SK-N-SH (cell line): ENCODE measurements around the gene BID. TPM values are rescaled to one million over a fixed set of nuclear protein-coding genes. Genes with fewer than 3 reads are reported as not detected.

Experiments
- CTCF ChIA-PET: fragments of 300-600, 350-600 bp; formaldehyde crosslinking; extraction: SDS; loops from one replicate; lab custom pipeline; 2021; lab: Yijun Ruan, JAX
- POLR2A ChIA-PET: fragments of 350-600 bp; sonication (Branson Sonifier 250); formaldehyde crosslinking; extraction: SDS; loops from one replicate; lab custom pipeline; 2020; ENCODE audit warnings: antibody characterized with exemption, inconsistent platforms; lab: Yijun Ruan, JAX
- DNase-seq: peaks from one replicate; pipeline ENCODE4 v3.0.0; 2012
- H2AFZ ChIP-seq: fragments of 200-600 bp; sonication (generic); 2 replicates; pipeline ENCODE4 v1.8.1; 2016; ENCODE audit warnings: antibody characterized with exemption, mild to moderate bottlenecking, low read depth
- H3F3A ChIP-seq: fragments of 200-600 bp; sonication (generic); replicated peaks from 2 replicates; pipeline ENCODE3; 2016; ENCODE audit warnings: antibody characterized with exemption, mild to moderate bottlenecking; ENCODE audit not compliant: insufficient read depth
- H3K27ac ChIP-seq, 2 experiments: fragments of 200-500 bp in 1 of 2; fragments of 200-600 bp in 1 of 2; sonication (Bioruptor generic) in 1 of 2; sonication (generic), shearing (Covaris generic) in 1 of 2; 2 replicates each; pipeline versions ENCODE4 v1.5.1 to v1.6.1; 2014 to 2016; ENCODE audit warnings: low read depth in 2 of 2, inconsistent platforms in 1 of 2, low read length in 1 of 2, mild to moderate bottlenecking in 1 of 2, mixed read lengths in 1 of 2
- H3K27me3 ChIP-seq: fragments of 200-600 bp; sonication (generic), shearing (Covaris generic); 2 replicates; pipeline ENCODE4 v1.6.1; 2016; ENCODE audit warnings: mixed run types; ENCODE audit not compliant: insufficient read depth
- H3K36me3 ChIP-seq, 2 experiments: fragments of 200-500 bp in 1 of 2; fragments of 200-600 bp in 1 of 2; sonication (Bioruptor generic) in 1 of 2; sonication (generic) in 1 of 2; replicated peaks in 1 of 2; 2 replicates each; pipeline versions ENCODE3 to v1.5.1; 2014 to 2016; ENCODE audit warnings: low read length in 1 of 2, mild to moderate bottlenecking in 1 of 2; ENCODE audit not compliant: insufficient read depth in 2 of 2, control insufficient read depth in 1 of 2
- H3K4me1 ChIP-seq, 2 experiments: fragments of 200-500 bp in 1 of 2; fragments of 200-600 bp in 1 of 2; sonication (Bioruptor generic) in 1 of 2; sonication (generic), shearing (Covaris generic) in 1 of 2; 2 replicates each; pipeline versions ENCODE4 v1.5.1 to v1.6.1; 2014 to 2016; ENCODE audit warnings: low read depth in 1 of 2, low read length in 1 of 2, mixed run types in 1 of 2; ENCODE audit not compliant: insufficient read depth in 2 of 2, control insufficient read depth in 1 of 2
- H3K4me2 ChIP-seq: fragments of 200-600 bp; sonication (generic), shearing (Covaris generic); 2 replicates; pipeline ENCODE4 v1.6.1; 2017; ENCODE audit warnings: mixed run types
- H3K4me3 ChIP-seq, 2 experiments: fragments of 200-500 bp in 1 of 2; fragments of 200-600 bp in 1 of 2; sonication (Bioruptor generic) in 1 of 2; sonication (generic), shearing (Covaris generic) in 1 of 2; 2 replicates each; pipeline versions ENCODE4 v1.5.1 to v1.8.1; 2014 to 2016; ENCODE audit warnings: low read depth in 2 of 2, inconsistent platforms in 1 of 2, low read length in 1 of 2, mild to moderate bottlenecking in 1 of 2, mixed read lengths in 1 of 2, moderate library complexity in 1 of 2
- H3K79me2 ChIP-seq: fragments of 200-600 bp; sonication (generic); 2 replicates; pipeline ENCODE4 v1.8.1; 2017; ENCODE audit warnings: mild to moderate bottlenecking; ENCODE audit not compliant: insufficient read depth
- H3K9ac ChIP-seq: fragments of 200-600 bp; sonication (generic); 2 replicates; pipeline ENCODE4 v1.6.1; 2017; ENCODE audit warnings: mixed run types
- H3K9me2 ChIP-seq: fragments of 200-600 bp; sonication (generic); 2 replicates; pipeline ENCODE4 v1.6.1; 2017; ENCODE audit warnings: mixed run types
- H3K9me3 ChIP-seq: fragments of 200-600 bp; sonication (generic); 2 replicates; pipeline ENCODE4 v1.6.1; 2017; ENCODE audit warnings: mixed run types, mild to moderate bottlenecking, moderate library complexity
- H4K20me1 ChIP-seq: fragments of 200-600 bp; sonication (generic); 2 replicates; pipeline ENCODE4 v1.6.1; 2017; ENCODE audit warnings: mild to moderate bottlenecking, mixed run types; ENCODE audit not compliant: insufficient read depth
- EZH2phosphoT487 ChIP-seq: fragments of 200-600 bp; sonication (generic); IDR thresholded peaks from 2 replicates; pipeline ENCODE4 v1.6.1; 2017; ENCODE audit warnings: low read depth, mixed run types, mild to moderate bottlenecking, antibody characterized with exemption, moderate library complexity, borderline replicate concordance
- FOXJ3 ChIP-seq: sonication (generic); formaldehyde crosslinking; IDR thresholded peaks from 2 replicates; pipeline ENCODE4 v1.5.1; 2020; ENCODE audit warnings: mild to moderate bottlenecking, missing genetic modification reagents
- FOXM1 ChIP-seq: IDR thresholded peaks from 2 replicates; pipeline ENCODE4 v1.4.0; 2012; ENCODE audit warnings: low read depth, mild to moderate bottlenecking
- GABPA ChIP-seq: IDR thresholded peaks from 2 replicates; pipeline ENCODE4 v1.4.0; 2012; ENCODE audit warnings: low read depth, mild to moderate bottlenecking
- GATA2 ChIP-seq: sonication (generic); formaldehyde crosslinking; IDR thresholded peaks from 2 replicates; pipeline ENCODE4 v1.5.0; 2020; ENCODE audit warnings: mild to moderate bottlenecking, missing genetic modification reagents
- JUND ChIP-seq: IDR thresholded peaks from 2 replicates; pipeline ENCODE4 v1.4.0; 2012
- MEF2A ChIP-seq: IDR thresholded peaks from 2 replicates; pipeline ENCODE4 v1.4.0; 2012; ENCODE audit warnings: low read depth, borderline replicate concordance
- MXI1 ChIP-seq: IDR thresholded peaks from 2 replicates; pipeline ENCODE4 v1.6.1; 2012; ENCODE audit warnings: mild to moderate bottlenecking, low read depth, low read length, improper control_type of control experiment
- NRF1 ChIP-seq: IDR thresholded peaks from 2 replicates; pipeline ENCODE4 v1.6.1; 2012; ENCODE audit warnings: low read depth, mild to moderate bottlenecking, low read length
- POLR2AphosphoS5 ChIP-seq: IDR thresholded peaks from 2 replicates; pipeline ENCODE4 v1.6.1; 2012; ENCODE audit warnings: low read depth, low read length
- RCOR1 ChIP-seq: fragments of 150-350 bp; IDR thresholded peaks from 2 replicates; pipeline ENCODE4 v1.6.1; 2017; ENCODE audit warnings: antibody characterized with exemption, low read length
- RXRA ChIP-seq: IDR thresholded peaks from 2 replicates; pipeline ENCODE4 v1.4.0; 2012; ENCODE audit warnings: low read depth, mild to moderate bottlenecking, borderline replicate concordance
- SMC3 ChIP-seq: IDR thresholded peaks from 2 replicates; pipeline ENCODE4 v1.6.1; 2012; ENCODE audit warnings: low read depth, low read length, improper control_type of control experiment
- TCF12 ChIP-seq: IDR thresholded peaks from 2 replicates; pipeline ENCODE4 v1.4.0; 2012
- TEAD4 ChIP-seq: IDR thresholded peaks from 2 replicates; pipeline ENCODE4 v1.4.0; 2012; ENCODE audit warnings: mild to moderate bottlenecking, borderline replicate concordance; ENCODE audit not compliant: insufficient read depth
- YY1 ChIP-seq: IDR thresholded peaks from 2 replicates; pipeline ENCODE4 v1.4.0; 2012; ENCODE audit warnings: low read depth, mild to moderate bottlenecking
- WGBS: methylation state at CpG from one replicate; pipeline ENCODE4 v1.1.6; 2017; ENCODE audit warnings: low lambda C conversion rate; 5-methylcytosine and 5-hydroxymethylcytosine counted together
- polyA plus RNA-seq, 3 experiments: library from polyadenylated mRNA; depleted of rRNA; stranded (reverse); fragments of >200 nt; gene quantifications; 2 replicates each; pipeline ENCODE4 v1.2.3, GENCODE V29; 2012
- TF ChIP-seq, protein P1 (sequence below): IDR thresholded peaks from 2 replicates; pipeline ENCODE4 v1.4.0; 2012; ENCODE audit warnings: low read depth, borderline replicate concordance
- TF ChIP-seq, protein P2 (sequence below): fragments of 150-350 bp; IDR thresholded peaks from 2 replicates; pipeline ENCODE4 v1.6.1; 2017; ENCODE audit warnings: antibody characterized with exemption, low read length, low read depth, borderline replicate concordance
- TF ChIP-seq, protein P3 (sequence below): fragments of 150-350 bp; IDR thresholded peaks from 2 replicates; pipeline ENCODE4 v1.6.1; 2016; ENCODE audit warnings: mild to moderate bottlenecking, low read depth, low read length
- TF ChIP-seq, protein P4 (sequence below): fragments of 200-600 bp; sonication (generic); IDR thresholded peaks from 2 replicates; pipeline ENCODE4 v1.6.1; 2017; ENCODE audit warnings: antibody characterized with exemption, mild to moderate bottlenecking, moderate library complexity
- TF ChIP-seq, protein P5 (sequence below): IDR thresholded peaks from 2 replicates; pipeline ENCODE4 v1.4.0; 2012; ENCODE audit warnings: low read depth

The BID gene
- polyA plus RNA-seq, 1 of the 3 experiments (the other 2 are of a cell fraction): 139 TPM

DNA sequence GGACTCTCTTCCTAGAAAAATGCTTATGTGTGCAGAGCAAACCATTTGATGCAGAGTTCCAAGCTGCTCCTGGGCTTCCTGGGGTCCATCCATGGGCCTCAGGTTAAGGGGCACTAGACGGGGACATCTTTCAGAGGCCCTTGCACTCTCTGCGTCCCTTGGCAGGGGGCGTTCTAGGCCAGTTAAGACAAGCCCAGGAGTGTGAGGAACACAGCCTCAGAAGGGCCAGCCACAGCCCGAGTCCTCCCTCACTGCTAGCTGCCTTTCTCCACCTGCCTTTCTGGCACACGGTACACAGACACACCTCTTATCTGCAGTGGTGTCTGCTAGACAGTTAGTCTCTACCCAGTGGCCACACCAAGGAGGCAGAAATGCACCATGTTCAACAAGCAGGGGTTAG, 18.0 kb upstream of the BID start:
- CTCF ChIA-PET: interaction anchor here (0.9 to 2.2 kb wide), 2 partner anchors 49 to 50 kb away, joined by 3 to 6 read pairs; no protein-coding TSS in a partner anchor
- H3K4me3 ChIP-seq: no peak overlapping the region
- TF ChIP-seq, protein P1, sequence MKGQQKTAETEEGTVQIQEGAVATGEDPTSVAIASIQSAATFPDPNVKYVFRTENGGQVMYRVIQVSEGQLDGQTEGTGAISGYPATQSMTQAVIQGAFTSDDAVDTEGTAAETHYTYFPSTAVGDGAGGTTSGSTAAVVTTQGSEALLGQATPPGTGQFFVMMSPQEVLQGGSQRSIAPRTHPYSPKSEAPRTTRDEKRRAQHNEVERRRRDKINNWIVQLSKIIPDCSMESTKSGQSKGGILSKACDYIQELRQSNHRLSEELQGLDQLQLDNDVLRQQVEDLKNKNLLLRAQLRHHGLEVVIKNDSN: no peak
- TF ChIP-seq JUND (no peak), RXRA (no peak), FOXM1 (no peak), GATA2 (CRISPR knock-in tag) (no peak), TCF12 (no peak), FOXJ3 (no peak)
- TF ChIP-seq, protein P2, sequence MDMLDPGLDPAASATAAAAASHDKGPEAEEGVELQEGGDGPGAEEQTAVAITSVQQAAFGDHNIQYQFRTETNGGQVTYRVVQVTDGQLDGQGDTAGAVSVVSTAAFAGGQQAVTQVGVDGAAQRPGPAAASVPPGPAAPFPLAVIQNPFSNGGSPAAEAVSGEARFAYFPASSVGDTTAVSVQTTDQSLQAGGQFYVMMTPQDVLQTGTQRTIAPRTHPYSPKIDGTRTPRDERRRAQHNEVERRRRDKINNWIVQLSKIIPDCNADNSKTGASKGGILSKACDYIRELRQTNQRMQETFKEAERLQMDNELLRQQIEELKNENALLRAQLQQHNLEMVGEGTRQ: no peak
- TF ChIP-seq, all 33 proteins: peak for 0
- Histone ChIP-seq H3K9me3 (no peaks in the 10 kb centered on the region), H3K36me3 (peaks cover 0 to 59% of the 10 kb centered on the region in 2 experiments), H3K27ac (no peak overlapping the region), H3K27me3 (no peaks in the 10 kb centered on the region), H3K9me2 (no peaks in the 10 kb centered on the region), H2AFZ (no peak overlapping the region), H3K9ac (no peak overlapping the region), H3K79me2 (no peaks in the 10 kb centered on the region), H3F3A (no peaks in the 10 kb centered on the region), H3K4me2 (no peak overlapping the region), H3K4me1 (no peaks in the 10 kb centered on the region), H4K20me1 (no peaks in the 10 kb centered on the region)
- WGBS: 93% methylated on average over 5 of the region's 5 CpGs
- POLR2A ChIA-PET: no interaction called here
- DNase-seq: no peak

DNA sequence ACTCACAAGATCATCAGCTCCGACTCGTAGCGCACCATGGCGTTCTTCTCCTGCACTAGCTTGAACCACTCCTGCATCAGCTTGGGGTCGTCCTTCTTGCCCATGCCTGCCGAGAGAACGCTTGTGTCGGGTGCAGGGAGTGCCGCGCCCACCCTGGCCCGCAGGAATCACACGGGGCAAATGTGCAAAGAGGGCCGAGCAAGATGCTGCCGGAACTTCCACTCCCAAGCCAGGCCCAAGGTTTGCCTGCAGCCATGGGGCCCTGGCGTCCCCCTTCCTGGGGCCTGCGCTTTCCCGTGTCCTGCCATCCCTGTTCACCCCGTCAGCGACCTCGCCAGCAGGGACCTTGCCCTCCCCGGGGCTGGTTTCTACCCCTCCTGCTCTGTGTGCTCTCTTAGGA, 16.9 kb upstream of the BID start:
- no peak overlapping the region for H3K4me3 ChIP-seq
- H3K36me3 ChIP-seq: peaks cover 0 to 53% of the 10 kb centered on the region in 2 experiments
- H3F3A ChIP-seq: no peaks in the 10 kb centered on the region
- H3K27ac ChIP-seq: no peak overlapping the region
- no peak for DNase-seq
- no peaks in the 10 kb centered on the region for H3K9me3 ChIP-seq
- H3K79me2 ChIP-seq: no peaks in the 10 kb centered on the region
- no peak overlapping the region for H2AFZ ChIP-seq
- no peaks in the 10 kb centered on the region for H4K20me1 ChIP-seq
- no peak overlapping the region for H3K9ac ChIP-seq
- POLR2A ChIA-PET: no interaction called here
- H3K4me2 ChIP-seq: no peak overlapping the region
- CTCF ChIA-PET: interaction anchor here (0.7 to 2.2 kb wide), 3 partner anchors 47 to 285 kb away, joined by 3 to 6 read pairs (median 4); no protein-coding TSS in a partner anchor
- no peaks in the 10 kb centered on the region; a peak in 1 of 4 replicates for H3K4me1 ChIP-seq
- TF ChIP-seq, protein P3, sequence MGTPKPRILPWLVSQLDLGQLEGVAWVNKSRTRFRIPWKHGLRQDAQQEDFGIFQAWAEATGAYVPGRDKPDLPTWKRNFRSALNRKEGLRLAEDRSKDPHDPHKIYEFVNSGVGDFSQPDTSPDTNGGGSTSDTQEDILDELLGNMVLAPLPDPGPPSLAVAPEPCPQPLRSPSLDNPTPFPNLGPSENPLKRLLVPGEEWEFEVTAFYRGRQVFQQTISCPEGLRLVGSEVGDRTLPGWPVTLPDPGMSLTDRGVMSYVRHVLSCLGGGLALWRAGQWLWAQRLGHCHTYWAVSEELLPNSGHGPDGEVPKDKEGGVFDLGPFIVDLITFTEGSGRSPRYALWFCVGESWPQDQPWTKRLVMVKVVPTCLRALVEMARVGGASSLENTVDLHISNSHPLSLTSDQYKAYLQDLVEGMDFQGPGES: no peak
- no peak for TF ChIP-seq YY1
- no peak for TF ChIP-seq MEF2A
- no peak for TF ChIP-seq SMC3
- no peak for TF ChIP-seq EZH2phosphoT487
- TF ChIP-seq RCOR1: no peak
- no peak for TF ChIP-seq POLR2AphosphoS5
- no peak for TF ChIP-seq FOXJ3
- no peak for TF ChIP-seq TEAD4
- TF ChIP-seq, protein P4, sequence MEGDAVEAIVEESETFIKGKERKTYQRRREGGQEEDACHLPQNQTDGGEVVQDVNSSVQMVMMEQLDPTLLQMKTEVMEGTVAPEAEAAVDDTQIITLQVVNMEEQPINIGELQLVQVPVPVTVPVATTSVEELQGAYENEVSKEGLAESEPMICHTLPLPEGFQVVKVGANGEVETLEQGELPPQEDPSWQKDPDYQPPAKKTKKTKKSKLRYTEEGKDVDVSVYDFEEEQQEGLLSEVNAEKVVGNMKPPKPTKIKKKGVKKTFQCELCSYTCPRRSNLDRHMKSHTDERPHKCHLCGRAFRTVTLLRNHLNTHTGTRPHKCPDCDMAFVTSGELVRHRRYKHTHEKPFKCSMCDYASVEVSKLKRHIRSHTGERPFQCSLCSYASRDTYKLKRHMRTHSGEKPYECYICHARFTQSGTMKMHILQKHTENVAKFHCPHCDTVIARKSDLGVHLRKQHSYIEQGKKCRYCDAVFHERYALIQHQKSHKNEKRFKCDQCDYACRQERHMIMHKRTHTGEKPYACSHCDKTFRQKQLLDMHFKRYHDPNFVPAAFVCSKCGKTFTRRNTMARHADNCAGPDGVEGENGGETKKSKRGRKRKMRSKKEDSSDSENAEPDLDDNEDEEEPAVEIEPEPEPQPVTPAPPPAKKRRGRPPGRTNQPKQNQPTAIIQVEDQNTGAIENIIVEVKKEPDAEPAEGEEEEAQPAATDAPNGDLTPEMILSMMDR: no peak
- TF ChIP-seq, protein P5, sequence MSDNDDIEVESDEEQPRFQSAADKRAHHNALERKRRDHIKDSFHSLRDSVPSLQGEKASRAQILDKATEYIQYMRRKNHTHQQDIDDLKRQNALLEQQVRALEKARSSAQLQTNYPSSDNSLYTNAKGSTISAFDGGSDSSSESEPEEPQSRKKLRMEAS: no peak
- TF ChIP-seq FOXM1: no peak
- no peak for TF ChIP-seq GABPA
- no peak for TF ChIP-seq MXI1
- no peak for TF ChIP-seq TCF12
- TF ChIP-seq NRF1: no peak
- 94% methylated on average over 19 of the region's 21 CpGs for WGBS
- H3K9me2 ChIP-seq: no peaks in the 10 kb centered on the region
- no peaks in the 10 kb centered on the region for H3K27me3 ChIP-seq
